Panc1 (cell line): ENCODE data around the gene TMEM138.

Source experiments
- CTCF ChIP-seq: fragments of 450-650 bp; IDR thresholded peaks from 2 replicates; pipeline ENCODE4 v1.5.1; 2017; ENCODE audit warnings: mild to moderate bottlenecking
- POLR2AphosphoS5 ChIP-seq: IDR thresholded peaks from 2 replicates; pipeline ENCODE4 v1.6.1; 2012; ENCODE audit warnings: mild to moderate bottlenecking, low read depth, low read length, moderate library complexity
- REST ChIP-seq, 2 experiments: IDR thresholded peaks; 2 replicates each; pipeline ENCODE4 v1.6.1; 2011 to 2012; ENCODE audit warnings: low read depth in 2 of 2, control low read depth in 1 of 2, low read length in 1 of 2, mild to moderate bottlenecking in 1 of 2, moderate library complexity in 1 of 2; ENCODE audit not compliant: insufficient read depth in 1 of 2
- SIN3A ChIP-seq: IDR thresholded peaks from 2 replicates; pipeline ENCODE4 v1.6.1; 2012; ENCODE audit warnings: low read depth, mild to moderate bottlenecking, low read length, moderate library complexity, borderline replicate concordance; ENCODE audit not compliant: insufficient read depth
- TCF7L2 ChIP-seq: IDR thresholded peaks from 2 replicates; pipeline ENCODE4 v1.6.1; 2011; ENCODE audit warnings: mild to moderate bottlenecking, low read depth, low read length, inconsistent platforms

GRCh38 chr11:61372659-61373420 lies 10.7 kb downstream of the TMEM138 start:
- TF ChIP-seq CTCF: no peak
- TF ChIP-seq REST (IDR thresholded peaks at IDR 0.05; ENCODE audit: insufficient read depth in 1 of 2, low read depth in 2 of 2, low read length in 1 of 2): no peak
- no peak for TF ChIP-seq POLR2AphosphoS5
- TF ChIP-seq SIN3A: no peak
- TF ChIP-seq TCF7L2: no peak
